ENCODE measurements around the gene ENDOG. TPM values are rescaled to one million over a fixed set of nuclear protein-coding genes. Genes with fewer than 3 reads are reported as not detected.

ENDOG gene
- total RNA-seq, 1 experiment from 2014 or later = 25.8 TPM

DNA sequence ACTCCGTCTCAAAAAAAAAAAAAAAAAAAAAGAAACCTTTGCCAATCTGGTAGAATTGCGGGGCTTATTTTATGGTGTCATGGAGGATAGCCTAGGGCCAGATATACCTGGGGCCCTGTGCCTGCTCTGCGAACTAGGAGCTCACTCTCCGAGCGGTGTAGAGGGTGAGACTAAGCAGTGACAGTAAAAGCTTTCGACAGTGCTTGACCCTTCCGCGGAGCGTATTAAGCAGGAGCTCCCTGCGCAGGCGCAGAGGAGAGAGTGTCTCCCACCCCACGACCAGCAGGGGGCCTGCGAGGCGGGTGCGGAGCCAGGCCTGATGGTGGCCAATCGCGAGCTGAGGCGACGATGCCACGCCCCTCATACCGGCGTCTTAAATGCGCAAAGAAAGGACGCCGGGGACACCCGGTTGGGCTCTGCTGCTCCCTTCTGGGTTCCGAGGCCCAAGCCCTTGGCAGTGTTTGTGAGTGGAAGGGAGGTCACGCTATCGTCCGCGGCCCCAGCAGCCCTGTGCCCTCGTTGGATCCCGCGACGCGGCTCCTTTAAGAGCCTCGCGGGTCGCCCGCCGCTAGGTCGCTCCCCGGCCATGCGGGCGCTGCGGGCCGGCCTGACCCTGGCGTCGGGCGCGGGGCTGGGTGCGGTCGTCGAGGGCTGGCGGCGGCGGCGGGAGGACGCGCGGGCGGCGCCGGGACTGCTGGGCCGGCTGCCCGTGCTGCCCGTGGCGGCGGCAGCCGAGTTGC is at the start of gene ENDOG (continued):
- TF ChIP-seq, protein P1, sequence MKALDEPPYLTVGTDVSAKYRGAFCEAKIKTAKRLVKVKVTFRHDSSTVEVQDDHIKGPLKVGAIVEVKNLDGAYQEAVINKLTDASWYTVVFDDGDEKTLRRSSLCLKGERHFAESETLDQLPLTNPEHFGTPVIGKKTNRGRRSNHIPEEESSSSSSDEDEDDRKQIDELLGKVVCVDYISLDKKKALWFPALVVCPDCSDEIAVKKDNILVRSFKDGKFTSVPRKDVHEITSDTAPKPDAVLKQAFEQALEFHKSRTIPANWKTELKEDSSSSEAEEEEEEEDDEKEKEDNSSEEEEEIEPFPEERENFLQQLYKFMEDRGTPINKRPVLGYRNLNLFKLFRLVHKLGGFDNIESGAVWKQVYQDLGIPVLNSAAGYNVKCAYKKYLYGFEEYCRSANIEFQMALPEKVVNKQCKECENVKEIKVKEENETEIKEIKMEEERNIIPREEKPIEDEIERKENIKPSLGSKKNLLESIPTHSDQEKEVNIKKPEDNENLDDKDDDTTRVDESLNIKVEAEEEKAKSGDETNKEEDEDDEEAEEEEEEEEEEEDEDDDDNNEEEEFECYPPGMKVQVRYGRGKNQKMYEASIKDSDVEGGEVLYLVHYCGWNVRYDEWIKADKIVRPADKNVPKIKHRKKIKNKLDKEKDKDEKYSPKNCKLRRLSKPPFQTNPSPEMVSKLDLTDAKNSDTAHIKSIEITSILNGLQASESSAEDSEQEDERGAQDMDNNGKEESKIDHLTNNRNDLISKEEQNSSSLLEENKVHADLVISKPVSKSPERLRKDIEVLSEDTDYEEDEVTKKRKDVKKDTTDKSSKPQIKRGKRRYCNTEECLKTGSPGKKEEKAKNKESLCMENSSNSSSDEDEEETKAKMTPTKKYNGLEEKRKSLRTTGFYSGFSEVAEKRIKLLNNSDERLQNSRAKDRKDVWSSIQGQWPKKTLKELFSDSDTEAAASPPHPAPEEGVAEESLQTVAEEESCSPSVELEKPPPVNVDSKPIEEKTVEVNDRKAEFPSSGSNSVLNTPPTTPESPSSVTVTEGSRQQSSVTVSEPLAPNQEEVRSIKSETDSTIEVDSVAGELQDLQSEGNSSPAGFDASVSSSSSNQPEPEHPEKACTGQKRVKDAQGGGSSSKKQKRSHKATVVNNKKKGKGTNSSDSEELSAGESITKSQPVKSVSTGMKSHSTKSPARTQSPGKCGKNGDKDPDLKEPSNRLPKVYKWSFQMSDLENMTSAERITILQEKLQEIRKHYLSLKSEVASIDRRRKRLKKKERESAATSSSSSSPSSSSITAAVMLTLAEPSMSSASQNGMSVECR (CRISPR knock-in tag; IDR thresholded peaks at IDR 0.05; ENCODE audit: borderline replicate concordance) = no peak
- TF ChIP-seq NFATC4 (CRISPR knock-in tag; IDR thresholded peaks at IDR 0.05) = no peak
- no peak for TF ChIP-seq GTF2I (CRISPR knock-in tag; conservative IDR thresholded peaks at IDR 0.05)

DNA sequence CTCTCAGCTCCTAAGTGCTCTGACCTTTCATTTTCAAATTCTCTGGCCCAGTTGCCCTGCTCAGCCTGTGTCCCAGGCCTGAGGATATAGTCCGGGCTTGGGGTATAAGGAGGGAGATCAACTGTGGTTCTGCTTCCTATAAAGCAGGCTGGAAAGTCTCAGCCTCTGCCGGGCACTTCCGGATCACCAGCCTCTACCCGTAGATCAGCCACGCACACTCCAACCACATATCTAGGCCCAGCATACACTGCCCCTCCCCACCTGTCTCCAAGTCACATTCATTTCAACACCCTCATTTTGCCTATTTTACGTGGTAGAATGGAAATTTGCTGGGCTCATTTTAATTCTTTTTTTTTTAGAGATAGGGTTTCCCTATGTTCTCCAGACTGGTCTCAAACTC is 49.7 kb upstream of the ENDOG start:
- H3K9me3 Mint-ChIP-seq = no peaks in the 10 kb centered on the region
- TF ChIP-seq PRRX2 (CRISPR knock-in tag; IDR thresholded peaks at IDR 0.05) (no peak), NFE2L1 (CRISPR knock-in tag; IDR thresholded peaks at IDR 0.05) (no peak), TEAD1 (CRISPR knock-in tag; IDR thresholded peaks at IDR 0.05) (no peak), TEAD4 (CRISPR knock-in tag; IDR thresholded peaks at IDR 0.05) (no peak), ZBTB21 (CRISPR knock-in tag; IDR thresholded peaks at IDR 0.05; ENCODE audit: borderline replicate concordance) (no peak), JUN (CRISPR knock-in tag; IDR thresholded peaks at IDR 0.05) (no peak)
- TF ChIP-seq, protein P2, sequence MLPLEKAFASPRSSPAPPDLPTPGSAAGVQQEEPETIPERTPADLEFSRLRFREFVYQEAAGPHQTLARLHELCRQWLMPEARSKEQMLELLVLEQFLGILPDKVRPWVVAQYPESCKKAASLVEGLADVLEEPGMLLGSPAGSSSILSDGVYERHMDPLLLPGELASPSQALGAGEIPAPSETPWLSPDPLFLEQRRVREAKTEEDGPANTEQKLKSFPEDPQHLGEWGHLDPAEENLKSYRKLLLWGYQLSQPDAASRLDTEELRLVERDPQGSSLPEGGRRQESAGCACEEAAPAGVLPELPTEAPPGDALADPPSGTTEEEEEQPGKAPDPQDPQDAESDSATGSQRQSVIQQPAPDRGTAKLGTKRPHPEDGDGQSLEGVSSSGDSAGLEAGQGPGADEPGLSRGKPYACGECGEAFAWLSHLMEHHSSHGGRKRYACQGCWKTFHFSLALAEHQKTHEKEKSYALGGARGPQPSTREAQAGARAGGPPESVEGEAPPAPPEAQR (CRISPR knock-in tag; IDR thresholded peaks at IDR 0.05) = no peak
- TF ChIP-seq, protein P3, sequence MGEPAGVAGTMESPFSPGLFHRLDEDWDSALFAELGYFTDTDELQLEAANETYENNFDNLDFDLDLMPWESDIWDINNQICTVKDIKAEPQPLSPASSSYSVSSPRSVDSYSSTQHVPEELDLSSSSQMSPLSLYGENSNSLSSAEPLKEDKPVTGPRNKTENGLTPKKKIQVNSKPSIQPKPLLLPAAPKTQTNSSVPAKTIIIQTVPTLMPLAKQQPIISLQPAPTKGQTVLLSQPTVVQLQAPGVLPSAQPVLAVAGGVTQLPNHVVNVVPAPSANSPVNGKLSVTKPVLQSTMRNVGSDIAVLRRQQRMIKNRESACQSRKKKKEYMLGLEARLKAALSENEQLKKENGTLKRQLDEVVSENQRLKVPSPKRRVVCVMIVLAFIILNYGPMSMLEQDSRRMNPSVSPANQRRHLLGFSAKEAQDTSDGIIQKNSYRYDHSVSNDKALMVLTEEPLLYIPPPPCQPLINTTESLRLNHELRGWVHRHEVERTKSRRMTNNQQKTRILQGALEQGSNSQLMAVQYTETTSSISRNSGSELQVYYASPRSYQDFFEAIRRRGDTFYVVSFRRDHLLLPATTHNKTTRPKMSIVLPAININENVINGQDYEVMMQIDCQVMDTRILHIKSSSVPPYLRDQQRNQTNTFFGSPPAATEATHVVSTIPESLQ (CRISPR knock-in tag; IDR thresholded peaks at IDR 0.05) = no peak
- ATAC-seq (no peak), DNase-seq (ENCODE audit: low spot score) (no peak)
- ChIA-PET CTCF (no interaction called here), POLR2A (no interaction called here)
- no peaks in the 10 kb centered on the region; the same call in 1 of the 2 replicates for H3K36me3 Mint-ChIP-seq
- no peaks in the 10 kb centered on the region for H3K27me3 Mint-ChIP-seq (ENCODE audit: low read depth)
- peaks cover 20% of the 10 kb centered on the region for H3K4me1 Mint-ChIP-seq
- H3K4me3 Mint-ChIP-seq = no peak overlapping the region
- no peak overlapping the region for H3K27ac Mint-ChIP-seq

DNA sequence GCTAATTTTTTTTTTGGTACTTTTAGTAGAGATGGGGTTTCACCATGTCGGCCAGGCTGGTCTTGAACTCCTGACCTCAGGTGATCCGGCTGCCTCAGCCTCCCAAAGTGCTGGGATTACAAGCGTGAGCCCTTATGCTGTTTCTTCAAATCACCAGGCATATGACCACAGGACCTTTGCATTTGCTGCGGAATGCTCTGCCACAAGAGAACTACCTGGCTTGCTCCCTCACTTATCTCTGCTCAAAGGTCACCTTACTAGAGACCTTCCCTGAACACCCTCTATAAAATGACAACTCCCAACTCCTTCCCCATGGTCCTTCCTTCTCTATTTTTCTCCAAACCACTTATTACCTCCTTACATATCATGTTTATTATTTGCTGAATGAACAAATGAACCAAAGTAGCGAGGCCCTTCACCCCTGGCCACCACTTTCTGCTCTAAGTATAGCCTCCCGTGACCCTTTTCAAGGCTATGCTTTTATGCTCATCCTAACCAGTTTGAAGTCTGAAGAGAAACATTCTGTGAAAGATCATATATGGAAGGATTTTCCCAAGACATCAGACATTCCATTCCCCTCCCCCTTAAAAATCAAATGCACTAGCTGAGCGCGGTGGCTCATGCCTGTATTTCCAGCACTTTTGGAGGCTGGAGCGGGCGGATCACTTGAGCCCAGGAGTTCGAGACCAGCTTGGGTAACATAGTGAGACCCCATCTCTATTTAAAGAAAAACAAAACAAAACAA is 47.8 kb upstream of the ENDOG start:
- no peaks in the 10 kb centered on the region for H3K9me3 Mint-ChIP-seq
- CTCF ChIA-PET = interaction anchor here (0.5 to 3.4 kb wide), 8 partner anchors 8 to 158 kb away, joined by 3 to 20 read pairs (median 4); partner anchors contain the start of gene ENDOG
- peaks cover 9% of the 10 kb centered on the region for H3K4me1 Mint-ChIP-seq
- peak overlapping the region; percentile 99 for H3K27ac Mint-ChIP-seq
- DNase-seq (ENCODE audit: low spot score) (no peak), ATAC-seq (no peak)
- peak overlapping the region; percentile 95 for H3K4me3 Mint-ChIP-seq
- H3K27me3 Mint-ChIP-seq (ENCODE audit: low read depth) = no peaks in the 10 kb centered on the region; the same call in 1 of the 2 replicates
- POLR2A ChIA-PET = interaction anchor here (0.6 kb wide), 1 partner anchor 302 kb away, joined by 3 read pairs; no protein-coding TSS in a partner anchor
- no peaks in the 10 kb centered on the region; the same call in 1 of the 2 replicates for H3K36me3 Mint-ChIP-seq
- TF ChIP-seq, protein P4, sequence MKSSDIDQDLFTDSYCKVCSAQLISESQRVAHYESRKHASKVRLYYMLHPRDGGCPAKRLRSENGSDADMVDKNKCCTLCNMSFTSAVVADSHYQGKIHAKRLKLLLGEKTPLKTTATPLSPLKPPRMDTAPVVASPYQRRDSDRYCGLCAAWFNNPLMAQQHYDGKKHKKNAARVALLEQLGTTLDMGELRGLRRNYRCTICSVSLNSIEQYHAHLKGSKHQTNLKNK (CRISPR knock-in tag; IDR thresholded peaks at IDR 0.05) = no peak
- no peak for TF ChIP-seq CBFB (CRISPR knock-in tag; IDR thresholded peaks at IDR 0.05; ENCODE audit: low read depth)

Data from WTC11 (cell line).